ENCODE results near the gene GJB2.

GJB2 gene

GRCh38 chr13:20191311-20192157 is 1.2 kb downstream of the GJB2 start:
- no peak for TF ChIP-seq TAF1 (IDR thresholded peaks at IDR 0.05; ENCODE audit: borderline replicate concordance, low read depth, low read length)
- TF ChIP-seq POLR2A (IDR thresholded peaks at IDR 0.05; ENCODE audit: low read depth, low read length), result no peak
- no peak for TF ChIP-seq POLR2AphosphoS5 (IDR thresholded peaks at IDR 0.05; ENCODE audit: low read depth, low read length)
- no peak for FAIRE-seq
- no peak for DNase-seq (ENCODE audit: insufficient read length)

GRCh38 chr13:20190481-20191310 is 2.0 kb downstream of the GJB2 start:
- no peak for FAIRE-seq
- DNase-seq (ENCODE audit: insufficient read length), result no peak

GRCh38 chr13:20190076-20190475 is 2.7 kb downstream of the GJB2 start:
- FAIRE-seq (no peak), DNase-seq (ENCODE audit: insufficient read length) (no peak)
- TF ChIP-seq POLR2AphosphoS5 (IDR thresholded peaks at IDR 0.05; ENCODE audit: low read depth, low read length) (no peak), TAF1 (IDR thresholded peaks at IDR 0.05; ENCODE audit: borderline replicate concordance, low read depth, low read length) (no peak), POLR2A (IDR thresholded peaks at IDR 0.05; ENCODE audit: low read depth, low read length) (no peak)

More at GRCh38 chr13:20190481-20191310, 2.0 kb downstream of the GJB2 start:
- TF ChIP-seq POLR2A (IDR thresholded peaks at IDR 0.05; ENCODE audit: low read depth, low read length) (no peak), POLR2AphosphoS5 (IDR thresholded peaks at IDR 0.05; ENCODE audit: low read depth, low read length) (no peak), TAF1 (IDR thresholded peaks at IDR 0.05; ENCODE audit: borderline replicate concordance, low read depth, low read length) (no peak)

GRCh38 chr13:20188667-20189553 is 3.8 kb downstream of the GJB2 start:
- FAIRE-seq, result no peak
- TF ChIP-seq POLR2AphosphoS5 (IDR thresholded peaks at IDR 0.05; ENCODE audit: low read depth, low read length) (no peak), TAF1 (IDR thresholded peaks at IDR 0.05; ENCODE audit: borderline replicate concordance, low read depth, low read length) (no peak), POLR2A (IDR thresholded peaks at IDR 0.05; ENCODE audit: low read depth, low read length) (no peak)
- no peak for DNase-seq (ENCODE audit: insufficient read length)

- TF ChIP-seq POLR2AphosphoS5 (IDR thresholded peaks at IDR 0.05; ENCODE audit: low read depth, low read length) (no peak), TAF1 (IDR thresholded peaks at IDR 0.05; ENCODE audit: borderline replicate concordance, low read depth, low read length) (no peak), POLR2A (IDR thresholded peaks at IDR 0.05; ENCODE audit: low read depth, low read length) (no peak)
- DNase-seq (ENCODE audit: insufficient read length) (no peak), FAIRE-seq (no peak)
These were observed 6.0 kb downstream of the GJB2 start for GRCh38 chr13:20186771-20187170.

- TF ChIP-seq POLR2AphosphoS5 (IDR thresholded peaks at IDR 0.05; ENCODE audit: low read depth, low read length) (no peak), POLR2A (IDR thresholded peaks at IDR 0.05; ENCODE audit: low read depth, low read length) (no peak), TAF1 (IDR thresholded peaks at IDR 0.05; ENCODE audit: borderline replicate concordance, low read depth, low read length) (no peak)
- DNase-seq (ENCODE audit: insufficient read length) (no peak), FAIRE-seq (no peak)
These were observed 7.2 kb downstream of the GJB2 start for GRCh38 chr13:20185366-20186056.

- TF ChIP-seq POLR2A (IDR thresholded peaks at IDR 0.05; ENCODE audit: low read depth, low read length), result no peak
- TF ChIP-seq POLR2AphosphoS5 (IDR thresholded peaks at IDR 0.05; ENCODE audit: low read depth, low read length), result no peak
- TF ChIP-seq TAF1 (IDR thresholded peaks at IDR 0.05; ENCODE audit: borderline replicate concordance, low read depth, low read length), result no peak
These were observed 10.4 kb downstream of the GJB2 start for GRCh38 chr13:20182231-20182846.

GRCh38 chr13:20181188-20181587 is 11.6 kb downstream of the GJB2 start:
- no peak for FAIRE-seq
- no peak for DNase-seq (ENCODE audit: insufficient read length)
- TF ChIP-seq POLR2AphosphoS5 (IDR thresholded peaks at IDR 0.05; ENCODE audit: low read depth, low read length) (no peak), TAF1 (IDR thresholded peaks at IDR 0.05; ENCODE audit: borderline replicate concordance, low read depth, low read length) (no peak), POLR2A (IDR thresholded peaks at IDR 0.05; ENCODE audit: low read depth, low read length) (no peak)

More at GRCh38 chr13:20182231-20182846, 10.4 kb downstream of the GJB2 start:
- FAIRE-seq, result no peak
- peak; percentile 47 for DNase-seq (ENCODE audit: insufficient read length)

GRCh38 chr13:20178156-20178555 is 14.6 kb downstream of the GJB2 start:
- FAIRE-seq, result no peak
- DNase-seq (ENCODE audit: insufficient read length), result no peak
- TF ChIP-seq POLR2AphosphoS5 (IDR thresholded peaks at IDR 0.05; ENCODE audit: low read depth, low read length) (no peak), TAF1 (IDR thresholded peaks at IDR 0.05; ENCODE audit: borderline replicate concordance, low read depth, low read length) (no peak), POLR2A (IDR thresholded peaks at IDR 0.05; ENCODE audit: low read depth, low read length) (no peak)

Data from GM12892 (cell line).